Measurements from ENCODE around the gene ATP2B1.

Gene ATP2B1

GRCh38 chr12:89650239-89650638 lies 58.4 kb downstream of the ATP2B1 start:
- DNase-seq = no peak

DNA sequence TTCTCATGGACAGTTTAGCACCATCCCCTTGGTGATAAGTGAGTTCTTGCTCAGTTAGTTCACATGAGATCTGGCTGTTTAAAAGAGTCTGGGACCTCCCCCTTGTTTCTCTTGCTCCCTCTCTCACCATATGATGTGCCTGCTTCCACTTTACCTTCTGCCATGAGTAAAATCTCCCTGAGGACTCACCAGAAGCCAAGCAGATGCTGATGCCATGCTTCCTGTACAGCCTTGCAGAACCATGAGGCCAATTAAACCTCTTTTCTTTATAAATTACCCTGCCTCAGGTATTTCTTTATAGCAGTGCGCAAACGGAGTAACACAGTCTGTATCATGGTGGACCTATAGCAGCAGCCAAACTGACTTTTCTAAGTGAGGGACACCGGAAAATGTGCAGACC lies 58.8 kb downstream of the ATP2B1 start:
- DNase-seq = no peak

DNA sequence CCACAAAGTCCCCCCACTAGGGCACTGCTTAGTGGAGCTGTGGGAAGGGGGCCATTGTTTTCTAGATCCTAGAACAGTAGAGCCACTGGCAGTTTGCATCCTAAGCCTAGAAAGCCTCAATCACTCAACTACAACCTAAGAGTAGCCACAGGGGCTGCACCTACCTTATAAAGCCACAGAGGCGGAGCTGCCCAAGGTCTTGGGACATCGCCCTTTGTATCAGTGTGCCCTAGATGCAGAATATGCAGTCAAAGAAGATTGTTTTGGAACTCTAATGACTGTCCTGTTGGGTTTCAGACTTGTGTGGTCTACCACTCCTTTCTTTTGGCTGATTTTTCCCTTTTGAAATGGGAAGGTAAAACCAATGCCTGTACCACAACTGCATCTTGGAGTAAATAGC lies 59.5 kb downstream of the ATP2B1 start:
- DNase-seq = no peak

GRCh38 chr12:89648211-89648930 lies 60.3 kb downstream of the ATP2B1 start:
- no peak for DNase-seq

DNA sequence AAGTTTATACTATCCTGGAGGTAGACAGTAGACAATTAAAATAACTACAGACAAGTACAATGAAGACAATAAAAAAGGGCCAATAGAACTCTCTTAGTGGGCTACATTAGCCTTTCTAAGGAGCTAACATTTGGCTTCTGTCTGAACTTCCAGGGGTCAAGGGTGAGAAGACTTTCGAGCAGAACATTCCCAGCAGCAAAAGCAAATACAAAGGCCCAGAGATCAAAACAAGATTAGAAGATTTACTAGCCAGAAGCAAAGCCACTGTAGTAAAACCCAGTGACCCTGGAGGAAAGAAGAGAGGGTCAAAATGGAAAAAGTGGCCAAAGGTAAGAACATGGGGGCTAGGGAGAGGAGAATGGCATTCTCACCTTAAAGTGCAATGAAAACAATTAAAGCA lies 63.2 kb downstream of the ATP2B1 start:
- DNase-seq = no peak

DNA sequence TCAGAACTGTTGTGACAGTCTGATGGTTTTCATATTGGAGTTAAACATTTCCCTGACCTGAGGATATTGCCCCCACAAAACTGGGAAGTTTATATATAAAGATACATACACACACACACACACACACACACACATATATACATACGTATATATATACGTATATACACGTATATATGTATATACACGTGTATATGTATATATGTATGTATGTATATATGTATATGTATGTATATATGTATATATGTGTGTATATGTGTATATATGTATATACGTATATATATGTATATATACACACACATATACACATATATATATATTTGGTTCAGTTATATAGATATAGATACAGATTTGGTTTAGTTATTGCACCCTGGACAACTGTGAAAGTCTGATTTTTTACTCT lies 65.7 kb downstream of the ATP2B1 start:
- no peak for DNase-seq

- no peak for DNase-seq
Observed at GRCh38 chr12:89636776-89637160, 71.9 kb downstream of the ATP2B1 start.

DNA sequence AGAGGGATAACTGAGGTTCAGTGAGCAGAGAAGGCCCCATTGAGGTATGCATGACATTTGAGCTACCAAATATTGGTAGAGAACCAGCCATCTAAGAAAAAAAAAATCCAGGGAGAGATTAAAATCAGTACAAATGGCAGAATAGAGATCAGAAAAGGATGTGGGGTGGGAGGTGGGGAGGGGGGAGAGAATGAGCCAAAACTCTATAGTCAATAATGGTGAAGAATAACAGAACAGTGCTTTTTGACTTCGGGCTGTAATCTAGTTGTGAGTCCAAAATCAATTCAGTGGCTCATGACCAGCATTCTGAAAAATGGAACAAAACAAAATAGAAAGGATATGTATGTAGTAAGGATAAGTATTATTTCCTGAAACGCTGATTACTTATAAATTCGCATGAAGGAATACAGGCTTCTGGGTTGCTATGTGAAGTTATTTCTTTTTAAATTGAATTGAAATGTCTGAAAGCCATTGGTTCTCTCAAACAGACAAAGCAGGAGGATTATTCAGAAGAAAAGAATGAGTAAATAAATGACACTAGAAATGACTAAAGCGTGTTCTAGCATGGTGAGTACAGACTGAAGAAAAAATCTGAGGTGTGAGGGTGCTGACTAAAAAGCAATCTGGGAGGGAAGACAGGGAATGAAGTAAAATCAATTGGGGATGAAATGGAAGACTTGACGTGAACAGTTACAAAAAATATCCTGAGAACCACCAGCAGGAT lies 72.4 kb downstream of the ATP2B1 start:
- DNase-seq = no peak

GRCh38 chr12:89634508-89634907 lies 74.1 kb downstream of the ATP2B1 start:
- no peak for DNase-seq

GRCh38 chr12:89632778-89633177 lies 75.9 kb downstream of the ATP2B1 start:
- DNase-seq = no peak

- DNase-seq = no peak
Observed at GRCh38 chr12:89622115-89622514, 86.5 kb downstream of the ATP2B1 start.

GRCh38 chr12:89621521-89621920 lies 87.1 kb downstream of the ATP2B1 start:
- DNase-seq = no peak

- DNase-seq = no peak
Observed at GRCh38 chr12:89619764-89620163, 88.9 kb downstream of the ATP2B1 start.

DNA sequence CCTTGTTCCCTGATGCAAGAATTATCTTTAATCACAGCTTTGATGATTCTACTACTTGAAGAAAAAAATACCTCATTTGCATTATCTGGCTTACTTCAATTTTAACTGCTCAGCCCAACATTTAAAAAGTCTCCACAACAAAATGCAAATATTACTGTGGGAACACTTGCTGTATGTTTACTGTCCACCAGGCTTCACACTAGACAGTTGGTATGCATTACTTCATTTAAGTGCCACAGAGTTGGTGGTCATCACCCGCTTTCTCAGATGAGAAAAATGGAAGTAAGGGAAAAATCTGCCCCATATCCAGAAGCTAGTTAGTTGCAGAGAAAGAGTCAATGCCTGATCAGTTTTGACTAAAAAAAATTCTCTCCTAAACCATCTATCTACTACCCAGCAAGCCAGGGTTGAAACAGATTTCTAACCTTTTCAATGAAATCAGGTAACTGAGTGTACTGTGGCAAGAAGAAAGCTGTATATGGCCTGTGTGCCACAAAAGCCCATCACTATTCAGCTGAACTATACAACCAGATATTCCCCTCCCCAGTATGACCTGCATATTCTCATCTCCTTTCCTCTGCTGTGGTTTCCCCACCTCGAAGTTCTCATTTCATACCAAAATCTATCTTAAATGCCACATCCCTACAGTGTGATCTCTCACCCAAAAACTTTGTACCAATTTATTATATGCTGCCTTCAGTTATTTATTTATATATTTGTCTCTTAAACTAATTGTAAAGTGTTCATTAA lies 90.3 kb downstream of the ATP2B1 start:
- DNase-seq = no peak

DNA sequence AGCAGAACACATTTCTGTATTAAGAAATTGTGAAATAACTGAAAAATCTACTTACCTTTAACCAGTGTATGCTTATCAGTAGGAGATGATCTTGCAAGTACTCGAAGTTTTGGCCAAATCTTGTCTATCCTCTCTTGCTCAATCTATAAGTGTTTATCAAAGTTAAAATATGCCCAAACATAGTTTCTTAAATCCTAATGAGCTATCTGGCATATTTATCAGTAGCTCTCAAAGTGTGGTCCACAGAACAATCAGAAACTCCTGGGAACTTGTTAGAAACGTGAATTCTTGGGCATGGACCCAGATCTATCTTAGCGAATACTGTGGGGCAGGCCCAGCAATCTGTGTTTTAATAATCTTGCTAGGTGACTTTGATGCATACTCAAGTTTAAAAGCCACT lies 98.3 kb downstream of the ATP2B1 start:
- DNase-seq = no peak

DNA sequence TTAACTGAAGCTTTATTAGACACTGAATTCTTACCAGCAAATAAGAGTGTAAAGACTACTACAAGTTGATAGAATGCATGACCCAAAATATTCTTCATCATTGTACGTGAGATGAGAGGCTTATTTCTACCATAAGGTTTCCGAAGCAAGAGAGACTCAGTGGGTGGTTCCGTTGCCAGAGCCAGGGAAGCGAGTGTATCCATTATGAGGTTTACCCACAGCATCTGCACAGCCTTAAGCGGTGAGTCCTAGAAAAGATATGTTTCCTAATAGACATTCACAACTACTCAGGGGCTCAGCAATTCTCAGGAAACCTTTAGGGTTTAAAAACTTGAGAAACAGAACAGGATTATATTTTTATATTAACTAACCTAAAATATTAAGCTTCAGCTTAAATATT lies 105.0 kb downstream of the ATP2B1 start:
- no peak for DNase-seq

GRCh38 chr12:89597770-89598169 lies 110.9 kb downstream of the ATP2B1 start:
- DNase-seq = no peak

- no peak for DNase-seq
Observed at GRCh38 chr12:89597210-89597609, 111.4 kb downstream of the ATP2B1 start.

DNA sequence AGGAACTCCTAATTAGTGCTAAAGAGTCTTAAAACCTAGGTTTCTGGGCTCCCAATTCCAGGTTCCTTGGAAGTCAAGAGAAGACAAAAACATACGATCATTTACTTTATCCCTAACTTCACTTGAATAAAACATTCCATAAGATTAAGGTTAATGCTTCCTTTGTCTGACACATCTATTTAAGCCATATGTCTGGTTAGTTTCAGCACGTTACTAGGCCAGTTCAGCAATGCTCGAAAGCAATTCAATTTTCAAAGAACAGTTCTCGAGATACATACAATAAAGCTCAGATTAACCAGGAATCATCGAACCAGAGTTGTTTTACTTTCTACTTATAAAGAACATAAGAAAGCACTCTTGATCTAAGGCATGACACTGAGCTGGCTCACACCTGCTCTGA lies 114.8 kb downstream of the ATP2B1 start:
- no peak for DNase-seq

DNA sequence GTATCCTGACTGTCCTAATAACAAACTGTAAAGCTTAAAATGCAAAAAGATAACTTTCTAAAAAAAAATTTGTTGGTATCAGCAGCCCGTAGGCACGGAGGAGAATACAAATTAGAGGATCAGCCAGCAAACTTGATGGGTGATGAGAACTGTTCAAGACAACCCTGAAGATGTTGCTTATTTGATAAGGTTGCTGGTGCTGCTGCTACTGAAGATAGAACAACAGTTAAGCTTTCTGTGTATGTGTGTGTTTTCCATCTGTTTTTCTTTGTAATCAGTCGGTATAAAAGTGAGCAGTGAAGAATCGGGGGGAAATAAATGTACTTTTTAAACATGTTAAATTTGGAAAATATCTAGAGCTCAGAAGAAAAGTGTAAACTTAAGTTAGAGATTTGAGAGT lies 115.4 kb downstream of the ATP2B1 start:
- no peak for DNase-seq

DNA sequence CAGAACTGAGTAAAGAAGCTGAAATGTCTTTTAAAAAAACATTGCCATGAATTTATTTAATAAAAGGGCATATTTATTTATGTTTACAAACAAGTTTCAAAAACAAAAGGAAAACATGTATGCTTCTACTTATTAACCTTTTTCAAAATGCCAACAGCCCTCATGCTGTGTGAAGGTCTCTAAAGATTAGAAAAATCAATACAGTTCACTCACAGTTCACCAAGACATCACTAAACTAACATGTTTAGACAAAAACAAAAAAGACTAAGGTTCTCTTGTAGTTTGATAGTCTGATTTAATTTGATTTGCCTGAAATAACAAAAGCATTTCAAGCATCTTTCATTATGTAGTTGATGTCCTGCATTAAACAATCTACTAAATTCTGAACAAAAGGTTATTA lies 118.9 kb downstream of the ATP2B1 start:
- DNase-seq = no peak

- DNase-seq = no peak
Observed at GRCh38 chr12:89578499-89578898, 130.1 kb downstream of the ATP2B1 start.

- DNase-seq = no peak
Observed at GRCh38 chr12:89576572-89577220, 131.9 kb downstream of the ATP2B1 start.

DNA sequence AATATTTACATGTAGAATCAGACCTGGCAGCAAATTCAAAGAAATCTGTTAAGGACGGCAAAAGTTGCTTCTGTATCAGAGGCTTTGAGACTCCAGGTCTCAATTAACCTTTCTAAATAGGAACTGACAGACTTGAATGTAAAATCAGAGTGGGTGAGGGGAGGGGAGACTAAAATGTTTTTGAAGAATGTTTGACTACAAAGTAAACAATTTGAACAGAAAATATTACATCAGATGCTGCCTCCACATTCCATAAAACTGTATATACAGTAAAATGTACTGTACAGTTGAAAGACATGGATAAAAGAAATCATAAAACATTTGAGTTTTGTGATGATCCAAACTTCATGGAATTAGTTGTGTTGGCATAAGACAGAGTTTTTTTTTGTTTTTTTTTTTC lies 133.3 kb downstream of the ATP2B1 start:
- DNase-seq = no peak
